GM18867 (cell line): Measurements from ENCODE around the gene FBN1.
A peak's percentile ranks its signal among the peaks of the same experiment; 100 is the strongest.

Experiments used
- ATAC-seq: cut with Tn5 transposase; IDR thresholded peaks from one replicate; pipeline ENCODE4 v1.9.1; 2021; ENCODE audit warnings: mild to moderate bottlenecking, moderate library complexity; ENCODE audit not compliant: unreplicated experiment

FBN1 gene

DNA sequence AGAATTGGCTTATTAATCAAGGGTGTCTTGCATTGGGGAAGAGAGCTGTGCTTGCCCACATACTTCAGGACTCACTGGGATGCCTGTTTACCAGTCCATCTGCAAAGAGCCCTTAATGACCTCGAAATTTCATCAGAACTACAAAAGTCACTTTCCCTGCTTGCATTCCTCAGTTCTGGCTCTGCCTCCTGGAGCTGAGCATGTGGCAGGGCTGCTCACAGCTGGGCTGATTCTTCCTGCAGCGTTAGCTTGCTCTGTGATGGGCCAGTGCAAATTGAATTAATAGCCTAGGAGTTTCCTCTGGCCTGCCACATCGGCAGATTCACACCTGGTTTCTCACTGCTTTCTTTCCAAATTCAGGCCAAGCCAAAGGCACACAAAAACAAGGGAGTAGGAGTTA is 205.4 kb downstream of the FBN1 start:
- ATAC-seq: no peak

DNA sequence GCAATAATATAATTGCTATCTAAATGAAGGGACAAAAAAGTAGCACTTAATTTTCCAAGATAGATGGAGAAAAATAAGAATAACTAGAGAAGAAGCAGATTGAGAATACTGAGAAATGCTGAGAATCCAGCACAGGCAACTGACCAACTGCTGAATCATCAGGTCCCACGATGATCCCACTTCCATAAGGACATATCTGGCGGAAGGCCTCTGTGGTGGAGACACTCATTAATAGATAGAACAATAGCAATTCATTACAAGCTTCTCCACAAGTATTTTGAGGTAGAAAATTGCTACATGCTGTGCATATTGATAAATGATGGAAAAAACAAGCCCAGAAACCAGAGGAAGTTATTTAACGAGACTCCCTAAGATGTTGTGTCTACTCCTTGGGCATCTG is 208.3 kb downstream of the FBN1 start:
- no peak for ATAC-seq

DNA sequence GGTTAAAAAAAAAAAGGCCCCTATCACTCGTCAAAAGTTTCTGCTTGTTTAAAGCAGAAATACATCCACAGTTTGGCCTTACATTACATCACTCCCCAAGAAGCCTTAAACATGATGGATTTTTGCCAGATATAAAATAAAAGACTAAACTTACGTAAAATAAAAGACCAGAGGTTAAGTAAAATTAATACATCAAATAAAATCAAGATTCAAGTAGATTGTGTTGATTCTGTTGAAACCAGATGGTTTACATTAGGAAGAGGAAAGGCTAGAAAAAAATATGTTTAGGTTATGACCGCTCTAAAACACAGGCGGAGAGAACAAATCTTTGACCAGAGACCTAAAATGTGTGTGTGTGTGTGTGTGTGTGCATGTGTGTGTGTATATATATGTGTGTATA is 210.2 kb downstream of the FBN1 start:
- ATAC-seq: no peak

DNA sequence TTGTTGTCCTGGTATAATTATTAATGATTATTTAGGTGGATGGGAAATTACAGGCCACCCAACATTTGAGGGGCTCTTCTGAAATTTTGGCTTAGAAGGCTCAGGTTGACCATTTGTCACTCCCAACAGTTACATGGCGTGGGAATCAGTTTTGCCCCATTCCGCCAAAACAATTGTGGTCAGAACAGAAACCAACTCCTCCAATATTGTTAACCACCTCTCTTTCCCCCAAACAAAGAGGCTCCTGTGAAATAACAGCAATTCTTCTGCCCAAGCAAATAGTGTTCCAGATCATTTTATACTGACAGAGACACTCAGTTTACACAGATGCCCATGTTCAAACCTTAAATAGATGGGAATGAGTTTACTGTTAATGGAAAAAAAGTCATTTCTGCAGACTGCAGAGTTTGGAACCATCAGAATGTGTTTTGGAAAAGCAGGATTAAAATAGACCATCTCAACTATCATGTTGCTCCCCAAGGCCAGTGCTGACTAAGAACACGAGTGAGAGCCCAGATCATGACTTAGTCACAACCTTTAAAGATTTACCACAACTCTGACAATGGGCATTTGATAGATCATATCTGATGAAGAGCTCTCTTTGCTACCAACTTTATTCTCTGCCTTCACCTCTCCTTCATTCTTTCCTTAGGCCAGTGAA is 212.2 kb downstream of the FBN1 start:
- ATAC-seq: peak; percentile 80

DNA sequence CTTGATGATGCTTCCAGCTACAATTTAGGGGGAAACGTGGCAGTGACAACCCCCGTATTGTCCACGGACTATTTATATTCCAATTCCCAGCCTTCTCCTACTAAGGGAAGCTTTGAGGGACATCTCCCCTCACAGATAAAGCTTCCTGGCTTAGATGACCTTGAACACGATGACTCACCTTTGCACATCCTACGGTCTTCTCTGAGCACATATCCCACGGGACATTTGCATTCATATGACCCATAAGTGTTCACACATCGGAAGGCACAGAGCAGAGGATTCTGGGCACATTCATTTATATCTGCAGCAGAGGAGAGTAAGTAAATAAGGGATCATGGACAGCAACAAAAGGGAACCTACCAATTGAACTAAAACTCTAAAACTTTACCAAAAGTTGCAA is 212.8 kb downstream of the FBN1 start:
- ATAC-seq: no peak

DNA sequence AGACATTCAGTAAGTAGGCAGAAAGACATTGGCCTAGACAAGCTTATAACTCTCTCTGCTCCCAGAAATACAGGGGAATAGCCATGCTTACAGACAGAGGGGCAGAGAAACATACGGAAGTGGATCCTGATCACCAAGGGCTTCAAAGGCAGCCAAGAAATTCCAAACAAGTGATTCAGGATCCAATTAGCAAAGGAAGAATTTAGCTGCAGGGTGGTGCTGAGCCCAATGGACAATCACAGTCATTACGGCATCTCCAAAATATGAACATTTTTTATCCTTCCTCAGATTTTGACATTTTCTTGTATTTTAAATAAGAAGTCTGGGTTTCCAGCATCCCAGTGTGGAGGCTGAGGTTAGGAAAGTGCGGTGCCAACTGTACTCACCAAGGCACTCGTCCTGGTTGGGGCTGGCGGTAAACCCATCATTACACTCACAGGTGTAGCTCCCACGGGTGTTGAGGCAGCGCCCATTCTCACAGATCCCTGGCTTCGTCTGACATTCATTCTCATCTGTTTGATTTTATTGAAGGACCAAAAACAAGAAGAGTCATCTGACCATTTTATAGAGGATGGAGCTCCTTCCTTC is 217.5 kb downstream of the FBN1 start:
- no peak for ATAC-seq

DNA sequence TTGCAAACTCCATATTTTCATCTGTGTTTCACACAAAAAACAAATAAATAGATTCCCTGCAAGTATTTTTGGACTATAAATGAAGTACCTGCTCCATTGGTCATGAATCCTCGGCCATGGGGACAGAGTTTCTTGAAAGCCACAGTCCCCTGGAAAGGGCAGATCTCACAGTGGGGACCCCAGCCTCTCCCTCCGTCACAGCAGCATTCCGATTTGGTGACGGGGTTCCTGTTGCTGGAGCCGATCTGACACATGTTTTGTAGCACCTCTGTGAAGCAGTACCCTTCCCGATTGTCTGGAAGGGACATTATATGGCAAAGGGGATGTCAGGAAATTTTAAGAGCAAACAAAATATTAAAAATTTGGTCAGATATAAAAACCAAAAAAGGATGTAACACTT is 218.0 kb downstream of the FBN1 start:
- no peak for ATAC-seq

DNA sequence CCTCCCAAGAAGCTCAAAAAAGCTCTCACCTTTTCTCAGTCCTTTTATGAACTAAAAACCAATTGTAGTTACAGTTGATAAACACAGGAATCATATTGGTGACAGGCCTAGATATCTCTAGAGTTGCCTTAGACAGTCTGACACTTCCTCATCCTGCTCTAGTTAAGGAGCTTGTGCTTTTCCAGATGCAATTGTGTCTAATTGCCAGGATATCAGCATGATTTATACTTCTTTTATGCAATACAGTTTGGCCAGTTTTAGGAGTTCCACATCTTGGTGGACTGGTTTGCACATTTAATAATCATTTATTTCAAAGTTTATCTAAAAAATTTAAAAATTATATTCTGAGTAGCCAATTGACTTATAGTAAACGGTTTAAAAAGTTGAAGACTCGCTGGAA is 218.6 kb downstream of the FBN1 start:
- no peak for ATAC-seq

DNA sequence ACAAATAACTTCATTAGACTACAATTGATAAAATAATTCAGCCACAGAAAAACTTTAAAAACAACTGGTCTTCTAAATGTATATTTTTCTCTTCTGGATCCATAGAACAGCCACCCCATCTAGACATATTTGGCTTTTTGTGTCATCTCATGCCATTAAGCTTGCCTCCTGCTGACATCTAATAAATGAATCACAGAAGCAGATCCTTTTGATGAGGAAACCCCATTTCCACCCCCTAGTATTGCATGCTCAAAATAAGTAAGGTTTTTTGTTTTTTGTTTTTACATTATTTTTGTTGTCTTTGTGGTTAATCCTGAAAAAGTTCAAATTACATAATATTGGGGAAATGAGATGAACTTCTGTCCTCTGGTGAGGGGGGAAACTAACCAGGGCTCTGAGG is 219.5 kb downstream of the FBN1 start:
- ATAC-seq: no peak

DNA sequence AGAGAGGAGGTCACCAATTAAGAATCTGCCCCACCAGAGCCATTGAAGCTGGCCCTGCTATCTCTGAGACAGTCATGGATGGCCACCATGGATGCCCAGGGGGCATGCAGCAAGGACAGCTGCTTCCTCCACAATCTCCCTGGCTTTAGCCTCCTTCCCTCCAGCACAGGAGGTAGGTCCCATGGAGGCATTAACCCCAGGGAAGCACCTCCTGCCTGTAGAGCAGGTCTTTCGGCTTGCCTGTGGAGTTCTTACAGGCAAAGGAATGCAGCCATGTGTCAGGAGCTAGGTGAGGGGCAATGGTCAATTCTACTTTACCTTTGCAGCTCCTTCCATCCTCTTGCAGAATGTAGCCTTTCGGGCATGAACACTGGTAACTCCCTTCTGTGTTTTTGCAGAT is 220.5 kb downstream of the FBN1 start:
- no peak for ATAC-seq

DNA sequence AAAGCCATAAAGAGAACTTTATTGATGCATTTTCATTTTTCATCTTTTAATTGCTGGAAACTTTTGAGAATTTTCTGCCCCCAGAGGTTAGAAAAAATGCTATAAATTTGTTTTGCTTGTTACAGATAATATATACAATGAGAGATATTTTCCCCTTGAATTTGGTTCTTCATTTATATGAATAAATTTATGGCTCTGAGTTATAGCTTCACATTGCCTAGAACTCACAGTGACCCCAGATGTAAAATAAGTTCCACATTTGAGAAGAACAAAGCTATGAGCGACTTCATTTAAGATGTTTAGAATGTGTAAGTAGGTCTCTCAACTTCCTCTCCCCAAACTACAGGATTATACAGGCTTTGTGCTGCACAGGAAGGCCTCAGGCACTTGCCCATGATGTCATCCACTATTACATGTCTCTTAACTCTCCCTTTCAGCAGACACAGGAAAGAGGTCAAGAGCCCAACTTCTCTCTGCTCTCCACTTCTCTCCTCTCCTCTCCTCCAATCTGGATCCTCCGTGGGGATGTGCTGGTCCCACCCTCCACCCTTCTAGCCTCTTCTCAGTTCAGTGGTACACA is 221.5 kb downstream of the FBN1 start:
- no peak for ATAC-seq

DNA sequence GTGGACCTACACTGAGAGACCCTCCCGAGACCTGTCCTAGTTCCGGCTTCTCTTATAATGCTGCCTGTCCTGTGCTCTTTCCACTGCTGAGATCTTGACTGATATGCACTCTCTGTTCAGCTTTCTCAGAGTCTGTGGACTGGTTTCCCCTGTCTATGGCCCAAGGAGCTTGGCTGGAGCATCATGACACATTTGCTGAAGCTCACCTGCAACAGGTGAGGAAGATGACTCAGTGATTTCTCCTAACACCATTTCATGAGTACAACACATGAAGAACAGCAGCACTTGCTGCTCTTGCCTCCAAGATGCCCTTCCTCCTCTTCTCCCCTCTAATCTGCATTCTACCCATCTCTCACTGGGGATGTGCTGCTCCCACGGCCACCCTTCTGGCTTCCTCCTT is 222.2 kb downstream of the FBN1 start:
- ATAC-seq: no peak

DNA sequence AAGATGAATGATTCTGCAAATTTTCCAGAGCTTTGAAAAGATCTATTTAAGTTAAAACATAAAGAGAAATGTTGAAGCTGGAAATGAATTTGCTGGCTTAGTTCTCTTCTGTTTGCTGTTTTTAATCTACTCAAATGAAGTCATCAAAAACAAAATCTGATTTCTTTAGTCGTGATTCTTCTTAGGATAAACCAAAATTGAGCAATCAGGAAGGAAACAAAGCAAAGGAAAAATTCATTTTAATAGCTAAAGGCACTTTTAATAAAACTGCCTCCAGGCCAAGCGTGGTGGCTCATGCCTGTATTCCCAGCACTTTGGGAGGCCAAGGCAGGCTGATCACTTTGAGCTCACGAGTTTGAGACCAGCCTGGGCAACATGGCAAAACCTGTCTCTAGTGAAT is 223.1 kb downstream of the FBN1 start:
- ATAC-seq: no peak

DNA sequence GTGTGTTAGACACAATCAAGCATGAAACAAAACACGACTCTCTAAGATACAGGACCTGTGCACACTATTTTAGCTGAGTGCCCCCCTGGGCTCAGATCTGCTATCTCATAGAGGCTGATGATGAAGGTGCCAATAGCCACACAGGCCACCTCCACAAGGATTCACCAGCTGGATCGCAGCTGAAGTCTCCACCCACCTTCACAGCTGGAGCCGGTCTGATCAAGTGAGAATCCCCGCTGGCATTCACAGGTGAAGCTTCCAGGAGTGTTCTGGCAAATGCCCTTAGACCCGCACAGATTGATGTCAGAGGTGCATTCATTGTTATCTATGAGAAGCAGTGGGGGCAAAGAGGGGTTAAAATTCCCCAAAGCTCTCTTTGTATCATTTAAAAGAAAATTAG is 224.1 kb downstream of the FBN1 start:
- ATAC-seq: no peak

DNA sequence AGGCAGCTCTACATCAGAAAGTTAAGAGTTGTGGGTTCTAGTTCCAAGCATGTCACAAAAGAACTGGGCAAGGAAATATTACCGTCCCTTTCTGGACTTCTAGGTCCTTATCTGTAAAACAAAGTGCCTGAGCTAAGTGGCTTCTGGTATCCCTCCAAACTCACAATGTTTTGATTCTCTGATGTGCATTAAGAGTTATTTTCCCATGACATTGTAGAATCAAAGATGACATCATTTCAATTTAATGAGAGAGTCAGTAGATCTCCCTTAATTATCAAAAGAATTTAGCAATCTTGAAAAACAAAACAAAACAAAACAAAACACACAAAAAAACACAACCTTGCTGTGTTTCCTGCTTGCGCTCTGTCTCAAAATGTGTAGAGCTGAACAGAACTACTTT is 225.6 kb downstream of the FBN1 start:
- no peak for ATAC-seq

DNA sequence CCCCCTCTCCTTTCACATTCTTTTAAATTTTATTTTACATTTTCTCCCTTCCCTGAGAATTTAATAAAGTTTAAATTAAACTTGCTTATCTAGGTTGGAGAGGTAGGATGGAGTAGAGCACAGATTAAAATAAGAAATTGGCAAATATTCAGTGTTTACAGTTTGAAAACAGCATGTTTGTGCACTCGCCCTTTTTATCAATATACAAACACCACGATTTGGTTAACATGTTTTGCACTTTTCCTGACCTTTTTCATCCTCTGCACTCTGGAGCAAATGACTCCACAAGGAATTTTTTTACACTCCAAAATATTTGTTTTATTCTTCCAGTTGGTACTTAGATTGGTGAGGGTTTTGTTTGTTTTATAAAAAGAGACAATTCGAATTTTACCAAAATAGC is 227.2 kb downstream of the FBN1 start:
- ATAC-seq: no peak

DNA sequence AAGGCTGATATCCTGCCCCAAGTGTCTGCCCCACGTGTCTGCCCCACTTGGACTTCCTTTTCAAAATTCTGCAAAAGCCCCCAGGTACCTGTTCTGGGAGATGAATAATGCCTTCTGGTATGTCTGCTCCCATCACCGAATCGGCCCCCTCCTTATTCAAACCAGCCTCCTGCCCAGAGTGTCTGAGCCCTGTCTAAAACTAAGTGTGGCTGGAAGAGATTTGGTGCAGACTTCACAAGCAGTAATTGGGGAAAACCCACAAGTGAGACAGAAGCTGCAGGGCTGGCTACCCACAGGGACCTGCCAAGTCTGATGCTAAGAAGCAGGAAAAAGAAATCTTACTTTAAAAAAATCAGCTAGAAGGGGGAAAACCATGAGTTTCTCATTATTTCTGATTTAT is 229.2 kb downstream of the FBN1 start:
- ATAC-seq: no peak

DNA sequence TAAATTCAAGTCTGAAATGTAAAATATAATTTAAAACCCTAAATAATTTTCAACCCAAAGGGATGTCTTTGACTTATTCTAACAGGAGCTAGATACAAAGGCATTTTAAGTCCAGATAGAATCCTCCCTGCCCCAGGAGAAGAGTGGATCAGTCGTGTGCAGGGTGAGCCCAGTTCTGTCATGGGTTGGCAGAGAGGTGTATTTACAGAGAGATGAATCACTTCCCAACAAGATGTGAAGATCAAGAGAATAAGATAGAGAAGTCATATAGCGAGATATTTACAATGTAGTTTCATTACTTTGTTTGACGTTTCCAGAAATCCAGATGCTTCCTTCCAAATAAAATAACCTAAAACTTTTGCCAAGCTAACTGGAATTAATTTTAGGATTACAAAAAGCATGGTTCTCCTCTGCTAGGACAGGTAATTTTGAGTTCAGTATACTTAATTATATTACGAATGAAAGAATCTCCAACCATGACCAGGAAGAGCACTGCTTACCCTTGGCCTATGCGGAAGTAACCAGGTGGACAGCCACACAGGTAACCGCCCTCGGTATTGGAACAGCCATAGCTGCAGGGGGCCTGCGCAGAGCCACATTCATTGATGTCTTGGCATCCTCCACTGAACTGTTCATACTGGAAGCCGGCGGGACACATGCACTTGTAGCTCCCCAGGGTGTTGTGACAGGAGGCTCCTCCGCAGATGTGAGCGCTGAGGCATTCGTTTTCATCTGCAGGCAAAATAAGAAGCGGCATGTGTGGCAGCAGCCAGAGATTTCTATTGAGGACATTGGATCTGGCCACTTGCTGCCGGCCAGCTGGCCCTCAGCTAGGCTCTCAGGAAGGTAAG is 230.2 kb downstream of the FBN1 start:
- ATAC-seq: no peak

DNA sequence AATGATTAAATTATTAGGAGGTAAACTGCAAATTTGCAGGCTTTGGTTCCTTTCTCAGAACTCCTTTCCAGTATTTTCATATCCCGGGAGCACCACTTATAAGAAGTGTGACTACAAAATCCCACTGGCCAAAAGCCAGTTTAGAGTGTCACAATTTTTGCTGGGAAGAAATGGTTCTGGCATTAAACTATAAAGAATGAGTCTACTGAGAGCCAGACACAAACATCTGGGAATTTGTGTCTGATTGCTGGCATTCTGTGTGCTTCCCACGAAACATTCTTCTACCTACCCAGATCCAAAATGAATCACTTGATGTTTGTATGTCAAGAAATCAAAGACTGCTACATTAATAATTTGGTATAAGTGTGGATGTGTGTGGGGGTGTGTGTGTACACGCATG is 231.5 kb downstream of the FBN1 start:
- ATAC-seq: no peak

DNA sequence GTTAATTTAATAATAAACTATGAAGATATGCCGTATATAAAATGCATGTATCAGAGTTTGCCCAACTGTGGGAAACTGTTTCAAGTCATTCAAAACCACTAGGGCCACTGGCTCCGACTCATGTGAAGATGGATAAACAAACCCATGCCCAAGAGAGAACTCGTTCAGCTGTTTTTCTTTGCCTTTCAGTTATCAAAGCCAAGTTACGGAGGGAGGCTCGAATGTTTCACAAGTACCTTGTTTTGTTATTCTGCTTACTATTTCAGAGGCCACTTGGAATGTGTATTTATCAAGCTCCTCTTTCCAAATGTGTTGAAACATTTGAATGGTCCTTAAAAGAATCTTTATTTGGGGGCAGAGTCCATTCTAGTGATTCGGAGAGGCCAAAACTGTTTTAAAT is 232.2 kb downstream of the FBN1 start:
- no peak for ATAC-seq

DNA sequence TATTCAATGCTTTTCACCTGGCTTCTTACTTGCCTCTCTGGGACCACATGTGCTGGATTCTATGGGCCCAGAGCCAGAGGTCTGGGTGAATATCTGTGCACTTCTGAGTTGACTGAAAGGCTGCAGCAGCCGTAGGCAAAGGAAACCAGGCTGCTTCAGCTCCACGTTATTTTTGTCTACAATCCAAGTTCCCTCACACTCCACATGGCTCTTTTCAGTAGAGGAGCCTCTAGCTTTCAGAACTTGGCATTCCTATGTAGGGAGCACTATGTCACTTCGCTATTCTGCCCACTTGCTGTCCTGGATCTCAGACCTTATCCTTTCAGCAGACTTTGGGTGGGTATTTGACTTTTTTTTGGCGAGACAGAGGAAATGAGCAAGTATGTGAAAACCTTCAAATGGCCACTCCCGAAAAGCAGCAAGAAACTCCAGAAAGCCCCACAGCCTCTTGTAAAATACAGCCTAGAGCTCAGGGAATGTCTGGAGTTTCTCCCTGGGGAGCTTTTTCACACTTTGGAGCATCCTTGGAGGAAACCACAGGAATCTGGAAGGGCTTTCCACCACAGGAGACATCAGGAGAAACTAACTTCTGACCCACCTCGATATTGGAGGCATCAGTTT is 233.4 kb downstream of the FBN1 start:
- no peak for ATAC-seq

DNA sequence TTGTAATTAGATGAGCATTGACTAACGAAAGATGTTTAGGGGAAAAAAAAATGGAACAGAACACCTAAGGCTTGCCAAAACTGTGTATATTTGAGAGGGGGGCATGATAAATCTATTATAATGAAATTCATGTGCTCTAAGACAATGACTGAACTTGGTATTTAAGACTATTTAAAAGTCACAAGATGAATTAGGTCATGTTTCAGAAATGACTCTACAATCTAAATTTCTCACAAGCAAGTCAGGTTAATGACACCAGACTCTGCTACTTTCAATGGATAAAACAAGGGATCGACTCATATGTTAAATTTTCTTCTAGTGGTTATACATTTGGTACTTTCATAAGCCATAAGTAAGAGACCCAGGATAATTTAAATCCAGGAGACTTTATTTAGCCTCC is 235.9 kb downstream of the FBN1 start:
- ATAC-seq: no peak
